B cell (primary cell): Measurements from ENCODE around the gene RAPGEF5. TPM values are rescaled to one million over a fixed set of nuclear protein-coding genes. Genes with fewer than 3 reads are reported as not detected.

Experiments
- ATAC-seq: fragments of 200-7000 bp; cut with Tn5 transposase; one replicate; pipeline ENCODE4 v1.10.0; 2021; ENCODE audit warnings: low read depth, mild to moderate bottlenecking, moderate number of reproducible peaks, moderate library complexity
- CTCF ChIA-PET: fragments of 350-600 bp; sonication (Branson Sonifier 250); formaldehyde crosslinking; loops from one replicate; lab custom pipeline; 2021; ENCODE audit warnings: antibody characterized with exemption, inconsistent platforms; lab: Charles Lee
- POLR2A ChIA-PET: fragments of 350-600 bp; sonication (Branson Sonifier 250); formaldehyde crosslinking; loops from one replicate; lab custom pipeline; 2021; ENCODE audit warnings: antibody characterized with exemption; lab: Charles Lee
- DNase-seq: peaks from one replicate; pipeline ENCODE4 v3.0.0; 2013
- H2AFZ ChIP-seq: 2 replicates; pipeline ENCODE4 v1.6.1; 2012; ENCODE audit warnings: mild to moderate bottlenecking, low read depth, low read length; ENCODE audit not compliant: insufficient read depth, poor library complexity, severe bottlenecking
- H3K27ac ChIP-seq, 2 donors: 1 replicate in 1 of 2; 2 replicates in 1 of 2; pipeline ENCODE4 v1.5.1; 2012 to 2013; ENCODE audit warnings: low read length in 2 of 2, mild to moderate bottlenecking in 2 of 2, moderate library complexity in 1 of 2
- H3K27me3 ChIP-seq, 4 experiments: fragments of 200-600 bp in 1 of 4; sonication (generic) in 1 of 4; replicated peaks in 1 of 4; 1 replicate in 2 of 4; 2 replicates in 2 of 4; pipeline versions ENCODE4 v1.6.1 to v1.7.0; 2013 to 2016; ENCODE audit warnings: low read length in 3 of 4, mild to moderate bottlenecking in 2 of 4, mixed read lengths in 1 of 4, moderate library complexity in 1 of 4; ENCODE audit not compliant: insufficient read depth in 4 of 4, control insufficient read depth in 3 of 4; ENCODE audit errors: control extremely low read depth in 1 of 4
- H3K36me3 ChIP-seq, 2 experiments: replicated peaks in 1 of 2; 1 replicate in 1 of 2; 2 replicates in 1 of 2; pipeline versions ENCODE4 v1.6.1 to v1.7.1; 2013; ENCODE audit warnings: low read length in 1 of 2; ENCODE audit not compliant: insufficient read depth in 2 of 2, control insufficient read depth in 1 of 2; ENCODE audit errors: control extremely low read depth in 1 of 2, extremely low read depth in 1 of 2
- H3K4me1 ChIP-seq, 2 donors: fragments of 200-600 bp in 1 of 2; sonication (generic) in 1 of 2; 1 replicate in 1 of 2; 2 replicates in 1 of 2; pipeline versions ENCODE4 v1.5.1 to v1.6.1; 2013 to 2017; ENCODE audit warnings: low read length in 2 of 2; ENCODE audit not compliant: control insufficient read depth in 2 of 2, insufficient read depth in 2 of 2
- H3K4me2 ChIP-seq: replicated peaks from 2 replicates; pipeline ENCODE3; 2012; ENCODE audit warnings: mild to moderate bottlenecking, low read depth, low read length; ENCODE audit not compliant: poor library complexity, severe bottlenecking
- H3K4me3 ChIP-seq, 5 experiments: fragments of 200-600 bp in 1 of 5; sonication (generic) in 1 of 5; 1 replicate in 3 of 5; 2 replicates in 2 of 5; pipeline versions ENCODE4 v1.5.1 to v1.7.0; 2011 to 2016; ENCODE audit warnings: low read length in 4 of 5, mild to moderate bottlenecking in 4 of 5, low read depth in 2 of 5, control low read depth in 1 of 5, moderate library complexity in 1 of 5; ENCODE audit not compliant: insufficient read depth in 1 of 5; ENCODE audit errors: control extremely low read depth in 1 of 5, extremely low read depth in 1 of 5
- H3K79me2 ChIP-seq: fragments of 200-600 bp; sonication (generic); one replicate; pipeline ENCODE4 v1.6.0; 2016; ENCODE audit warnings: low read length; ENCODE audit not compliant: control insufficient read depth, insufficient read depth
- H3K9ac ChIP-seq: fragments of 200-600 bp; sonication (generic); 2 replicates; pipeline ENCODE4 v1.6.1; 2017; ENCODE audit warnings: mild to moderate bottlenecking, low read length, moderate library complexity
- H3K9me3 ChIP-seq, 3 donors: one replicate each; pipeline versions ENCODE4 v1.6.1 to v1.7.1; 2013; ENCODE audit warnings: low read length in 2 of 3; ENCODE audit not compliant: control insufficient read depth in 2 of 3, insufficient read depth in 1 of 3; ENCODE audit errors: control extremely low read depth in 1 of 3
- H4K20me1 ChIP-seq: 2 replicates; pipeline ENCODE4 v1.6.0; 2012; ENCODE audit warnings: mild to moderate bottlenecking, low read length; ENCODE audit not compliant: insufficient read depth, control insufficient read depth, poor library complexity, severe bottlenecking
- H3K27ac Mint-ChIP-seq: one replicate; pipeline ENCODE4 v1.8.0; 2021; ENCODE audit warnings: mixed read lengths
- H3K27me3 Mint-ChIP-seq: one replicate; pipeline ENCODE4 v1.8.0; 2021; ENCODE audit warnings: mixed read lengths
- H3K4me1 Mint-ChIP-seq: one replicate; pipeline ENCODE4 v1.8.0; 2021; ENCODE audit warnings: mixed read lengths
- H3K4me3 Mint-ChIP-seq: one replicate; pipeline ENCODE4 v1.8.0; 2021; ENCODE audit warnings: mixed read lengths
- H3K9me3 Mint-ChIP-seq: one replicate; pipeline ENCODE4 v1.8.0; 2022; ENCODE audit warnings: mixed read lengths; ENCODE audit not compliant: insufficient read depth
- EZH2 ChIP-seq: IDR thresholded peaks from 2 replicates; pipeline ENCODE4 v1.6.1; 2012; ENCODE audit warnings: borderline replicate concordance, low read depth, mild to moderate bottlenecking, moderate library complexity, low read length; ENCODE audit not compliant: insufficient read depth, poor library complexity, severe bottlenecking
- WGBS: methylation state at CpG from one replicate; pipeline ENCODE4 v1.1.5; 2013; ENCODE audit warnings: missing lambda C conversion rate; ENCODE audit not compliant: insufficient coverage; 5-methylcytosine and 5-hydroxymethylcytosine counted together
- intact Hi-C: fragments of 100-400 bp; cut with micrococcal nuclease; formaldehyde crosslinking; loops from one replicate; pipeline ENCODE4 v1.10.0; 2022
- polyA plus RNA-seq: library from polyadenylated mRNA; depleted of rRNA; stranded (reverse); fragments of >200 nt; gene quantifications from 2 replicates; pipeline ENCODE4 v1.2.3, GENCODE V29; 2012
- total RNA-seq, 2 donors: library from RNA; stranded (reverse); fragments of 120-200 nt in 1 of 2; gene quantifications; 1 replicate in 1 of 2; 2 replicates in 1 of 2; pipeline versions ENCODE4 v1.2.3 to v1.2.4, GENCODE V29; 2013 to 2022
- TF ChIP-seq, protein P1 (sequence below): fragments of 200-600 bp; IDR thresholded peaks from one replicate; pipeline ENCODE4 v1.8.0; 2022; ENCODE audit warnings: antibody characterized with exemption, mild to moderate bottlenecking

The RAPGEF5 gene
- total and polyA plus RNA-seq, 2 donors (not counting 1 experiment from before 2014, with no cell fraction given), result 1.5 to 37.6 TPM

DNA sequence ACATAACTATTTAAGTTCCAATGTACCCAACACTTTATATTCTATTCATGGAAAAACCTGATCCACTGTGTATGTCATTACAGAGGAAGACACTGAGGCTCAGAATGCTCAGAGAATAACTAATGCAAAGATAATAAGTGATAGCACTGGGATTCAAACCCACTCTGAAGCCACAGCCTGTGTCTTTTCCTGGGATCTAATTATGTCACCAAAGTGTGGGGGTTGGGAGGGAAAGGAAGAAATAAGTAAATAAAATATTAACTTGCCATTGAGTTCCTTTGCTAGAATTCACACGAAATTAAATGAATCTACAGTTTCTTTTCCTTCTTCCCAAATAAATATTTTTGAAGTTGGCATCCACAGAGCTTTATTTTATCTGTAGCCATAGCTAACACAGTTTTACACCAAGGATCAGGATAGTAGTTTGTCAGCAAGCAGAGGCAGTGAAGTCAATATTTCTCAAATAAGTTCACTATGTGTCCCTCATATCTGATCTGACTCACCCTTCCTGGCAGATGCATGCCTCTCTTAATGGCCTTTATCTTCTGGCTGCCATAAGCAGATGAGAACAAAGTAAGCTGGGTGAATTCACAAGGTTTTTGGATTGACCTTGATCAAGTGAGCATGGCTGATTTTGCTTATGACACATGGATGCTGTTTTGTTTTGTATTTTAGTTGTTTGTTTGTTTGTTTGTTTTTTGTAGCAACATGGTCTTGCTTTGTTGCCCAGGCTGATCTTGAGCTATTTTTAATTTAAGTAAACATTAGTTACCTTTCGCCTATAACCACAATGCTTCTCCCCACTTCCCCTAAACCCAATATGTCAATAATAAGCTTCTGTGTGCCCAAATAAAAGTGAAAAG is 6.3 kb downstream of the RAPGEF5 start:
- no peak for ATAC-seq
- intact Hi-C loops, result no loop called here
- Histone ChIP-seq H4K20me1 (no peaks in the 10 kb centered on the region), H3K36me3 (no peaks in the 10 kb centered on the region), H3K4me3 (no peak overlapping the region), H3K9me3 (peaks cover 1 to 9% (median 3%) of the 10 kb centered on the region in 3 donors), H3K4me2 (no peak overlapping the region), H3K79me2 (peaks cover 21% of the 10 kb centered on the region), H3K4me1 (peaks cover 4 to 5% of the 10 kb centered on the region in 2 donors), H3K27me3 (peaks cover 0 to 7% (median 3%) of the 10 kb centered on the region in 4 experiments), H3K27ac (no peak overlapping the region), H3K9ac (no peak overlapping the region), H2AFZ (no peak overlapping the region)
- no peak for TF ChIP-seq EZH2
- TF ChIP-seq, protein P1, sequence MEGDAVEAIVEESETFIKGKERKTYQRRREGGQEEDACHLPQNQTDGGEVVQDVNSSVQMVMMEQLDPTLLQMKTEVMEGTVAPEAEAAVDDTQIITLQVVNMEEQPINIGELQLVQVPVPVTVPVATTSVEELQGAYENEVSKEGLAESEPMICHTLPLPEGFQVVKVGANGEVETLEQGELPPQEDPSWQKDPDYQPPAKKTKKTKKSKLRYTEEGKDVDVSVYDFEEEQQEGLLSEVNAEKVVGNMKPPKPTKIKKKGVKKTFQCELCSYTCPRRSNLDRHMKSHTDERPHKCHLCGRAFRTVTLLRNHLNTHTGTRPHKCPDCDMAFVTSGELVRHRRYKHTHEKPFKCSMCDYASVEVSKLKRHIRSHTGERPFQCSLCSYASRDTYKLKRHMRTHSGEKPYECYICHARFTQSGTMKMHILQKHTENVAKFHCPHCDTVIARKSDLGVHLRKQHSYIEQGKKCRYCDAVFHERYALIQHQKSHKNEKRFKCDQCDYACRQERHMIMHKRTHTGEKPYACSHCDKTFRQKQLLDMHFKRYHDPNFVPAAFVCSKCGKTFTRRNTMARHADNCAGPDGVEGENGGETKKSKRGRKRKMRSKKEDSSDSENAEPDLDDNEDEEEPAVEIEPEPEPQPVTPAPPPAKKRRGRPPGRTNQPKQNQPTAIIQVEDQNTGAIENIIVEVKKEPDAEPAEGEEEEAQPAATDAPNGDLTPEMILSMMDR, result no peak
- Mint-ChIP-seq H3K4me1 (peaks cover 30% of the 10 kb centered on the region), H3K4me3 (peak overlapping the region; percentile 8), H3K27ac (no peak overlapping the region), H3K9me3 (peaks cover 4% of the 10 kb centered on the region), H3K27me3 (peaks cover 19% of the 10 kb centered on the region)
- ChIA-PET POLR2A (no interaction called here), CTCF (interaction anchor here (1.0 kb wide), 1 partner anchor 102 kb away, joined by 3 read pairs; no protein-coding TSS in a partner anchor)
- no peak for DNase-seq
- WGBS, result no CpG with 5 or more reads among the region's 2 CpGs

DNA sequence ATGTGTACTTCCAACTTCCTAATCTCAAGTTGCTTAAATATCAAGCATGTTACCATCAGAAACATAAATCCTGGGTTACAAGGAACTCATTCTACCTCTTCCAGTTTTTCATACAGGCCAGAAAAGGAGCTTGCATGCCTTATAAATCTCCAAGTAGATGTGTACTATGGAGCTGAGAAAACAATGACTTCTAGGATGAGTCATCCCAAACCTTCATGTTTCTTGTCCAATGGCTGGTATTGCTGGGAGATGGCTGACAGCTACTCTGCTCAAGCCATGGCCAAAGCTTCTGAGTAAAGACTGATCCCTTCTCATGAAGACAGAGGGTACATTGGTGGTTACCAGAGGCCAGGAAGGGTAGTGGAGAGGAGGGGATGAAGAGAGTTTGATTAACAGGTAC is 8.6 kb downstream of the RAPGEF5 start:
- Histone ChIP-seq H4K20me1 (no peaks in the 10 kb centered on the region), H3K36me3 (no peaks in the 10 kb centered on the region), H3K9me3 (no peaks in the 10 kb centered on the region), H3K4me2 (no peak overlapping the region), H3K4me1 (no peaks in the 10 kb centered on the region), H3K9ac (no peak overlapping the region), H3K4me3 (no peak overlapping the region), H2AFZ (no peak overlapping the region), H3K27ac (no peak overlapping the region), H3K79me2 (peaks cover 26% of the 10 kb centered on the region), H3K27me3 (no peaks in the 10 kb centered on the region)
- Mint-ChIP-seq H3K4me3 (no peak overlapping the region), H3K27me3 (peaks cover 6% of the 10 kb centered on the region), H3K27ac (no peak overlapping the region), H3K4me1 (peaks cover 24% of the 10 kb centered on the region), H3K9me3 (peaks cover 2% of the 10 kb centered on the region)
- TF ChIP-seq EZH2, result no peak
- TF ChIP-seq, protein P1, result no peak
- ATAC-seq (no peak), DNase-seq (no peak)
- intact Hi-C loops, result no loop called here
- ChIA-PET CTCF (no interaction called here), POLR2A (no interaction called here)
